IMR-90 (cell line): ENCODE data around the gene WDR81. TPM values are rescaled to one million over a fixed set of nuclear protein-coding genes. Genes with fewer than 3 reads are reported as not detected.

Source experiments
- ATAC-seq: fragments of 200-7000 bp; cut with Tn5 transposase; 2 replicates; pipeline ENCODE4 v1.9.1; 2020; ENCODE audit warnings: low read depth, mild to moderate bottlenecking, moderate library complexity
- BruUV-seq: library from RNA; stranded (reverse); fragments of 400-500 nt; replicated peaks from 2 replicates; lab custom pipeline; 2021; lab: Mats Ljungman, UMichigan
- CTCF ChIA-PET: fragments of 300-600 bp; formaldehyde crosslinking; extraction: SDS; loops from one replicate; lab custom pipeline; 2021; ENCODE audit warnings: antibody characterized with exemption; lab: Yijun Ruan, JAX
- POLR2A ChIA-PET: fragments of 300-600 bp; sonication (Branson Sonifier 250); formaldehyde crosslinking; loops from one replicate; lab custom pipeline; 2022; ENCODE audit warnings: antibody characterized with exemption; ENCODE audit not compliant: unreplicated experiment; lab: Charles Lee
- DNase-seq: peaks from one replicate; pipeline ENCODE4 v3.0.0; 2013
- H2AFZ ChIP-seq: replicated peaks from 2 replicates; pipeline ENCODE3; 2013; ENCODE audit warnings: low read length, mild to moderate bottlenecking; ENCODE audit not compliant: poor library complexity
- H2AK5ac ChIP-seq: 2 replicates; pipeline ENCODE4 v1.6.1; 2013; ENCODE audit warnings: low read depth, low read length, inconsistent platforms
- H2AK9ac ChIP-seq: replicated peaks from 2 replicates; pipeline ENCODE3; 2013; ENCODE audit warnings: mild to moderate bottlenecking, low read depth, low read length, moderate library complexity; ENCODE audit not compliant: poor library complexity
- H2BK120ac ChIP-seq: 2 replicates; pipeline ENCODE4 v1.6.1; 2013; ENCODE audit warnings: low read depth, low read length, inconsistent platforms
- H2BK15ac ChIP-seq: 3 replicates; pipeline ENCODE4 v1.6.1; 2013; ENCODE audit warnings: low read depth, low read length, inconsistent platforms
- H2BK20ac ChIP-seq: 2 replicates; pipeline ENCODE4 v1.6.1; 2013; ENCODE audit warnings: low read depth, mild to moderate bottlenecking, inconsistent platforms, low read length, moderate library complexity
- H2BK5ac ChIP-seq: 2 replicates; pipeline ENCODE4 v1.6.1; 2013; ENCODE audit warnings: mild to moderate bottlenecking, low read depth, low read length, inconsistent platforms; ENCODE audit not compliant: poor library complexity, severe bottlenecking
- H3K14ac ChIP-seq: replicated peaks from 2 replicates; pipeline ENCODE4 v1.6.1; 2013; ENCODE audit warnings: low read depth, low read length, inconsistent platforms
- H3K18ac ChIP-seq: 2 replicates; pipeline ENCODE4 v1.6.1; 2013; ENCODE audit warnings: low read depth, low read length, control low read depth
- H3K23ac ChIP-seq: 2 replicates; pipeline ENCODE4 v1.6.1; 2013; ENCODE audit warnings: low read depth, low read length, inconsistent platforms
- H3K27ac ChIP-seq: 2 replicates; pipeline ENCODE4 v1.5.1; 2013; ENCODE audit warnings: mild to moderate bottlenecking, control low read depth, low read length; ENCODE audit not compliant: insufficient read depth
- H3K27me3 ChIP-seq: 2 replicates; pipeline ENCODE4 v1.6.1; 2013; ENCODE audit warnings: low read length; ENCODE audit not compliant: control insufficient read depth, insufficient read depth
- H3K36me3 ChIP-seq: 2 replicates; pipeline ENCODE4 v1.6.1; 2013; ENCODE audit warnings: low read length, mixed read lengths; ENCODE audit not compliant: control insufficient read depth, insufficient read depth
- H3K4ac ChIP-seq: 2 replicates; pipeline ENCODE4 v1.6.1; 2013; ENCODE audit warnings: low read depth, low read length, inconsistent platforms
- H3K4me1 ChIP-seq: 2 replicates; pipeline ENCODE4 v1.6.1; 2013; ENCODE audit warnings: low read length, mixed read lengths; ENCODE audit not compliant: control insufficient read depth, insufficient read depth
- H3K4me2 ChIP-seq: 2 replicates; pipeline ENCODE4 v1.6.1; 2013; ENCODE audit warnings: low read depth, mild to moderate bottlenecking, control low read depth, low read length, moderate library complexity
- H3K4me3 ChIP-seq: 2 replicates; pipeline ENCODE4 v1.5.1; 2013; ENCODE audit warnings: low read depth, mild to moderate bottlenecking, control low read depth, low read length, moderate library complexity; ENCODE audit not compliant: insufficient read depth
- H3K56ac ChIP-seq: 2 replicates; pipeline ENCODE4 v1.6.1; 2013; ENCODE audit warnings: low read length, inconsistent platforms; ENCODE audit not compliant: insufficient read depth; ENCODE audit errors: extremely low read depth
- H3K79me1 ChIP-seq, 2 experiments: 2 replicates each; pipeline ENCODE4 v1.6.1; 2013; ENCODE audit warnings: low read length in 2 of 2, inconsistent platforms in 1 of 2, low read depth in 1 of 2
- H3K9ac ChIP-seq: 2 replicates; pipeline ENCODE4 v1.6.1; 2013; ENCODE audit warnings: low read depth, low read length, control low read depth
- H3K9me1 ChIP-seq: 2 replicates; pipeline ENCODE4 v1.6.1; 2013; ENCODE audit warnings: low read length, inconsistent platforms; ENCODE audit not compliant: insufficient read depth
- H3K9me3 ChIP-seq: 2 replicates; pipeline ENCODE4 v1.6.1; 2013; ENCODE audit warnings: low read length; ENCODE audit not compliant: control insufficient read depth, insufficient read depth
- H4K20me1 ChIP-seq: 2 replicates; pipeline ENCODE4 v1.6.1; 2013; ENCODE audit warnings: low read length, inconsistent platforms; ENCODE audit not compliant: insufficient read depth
- H4K5ac ChIP-seq: 2 replicates; pipeline ENCODE4 v1.6.1; 2013; ENCODE audit warnings: mild to moderate bottlenecking, low read depth, low read length, control low read depth
- H4K8ac ChIP-seq, 2 experiments: 2 replicates each; pipeline ENCODE4 v1.6.1; 2013; ENCODE audit warnings: low read depth in 2 of 2, low read length in 2 of 2, control low read depth in 1 of 2, inconsistent platforms in 1 of 2
- H4K91ac ChIP-seq: 2 replicates; pipeline ENCODE4 v1.6.1; 2013; ENCODE audit warnings: low read depth, low read length, inconsistent platforms; ENCODE audit not compliant: insufficient read depth
- BHLHE40 ChIP-seq: fragments of 150-350 bp; IDR thresholded peaks from 2 replicates; pipeline ENCODE4 v1.6.1; 2016; ENCODE audit warnings: mild to moderate bottlenecking, low read depth, low read length
- CHD1 ChIP-seq: IDR thresholded peaks from 2 replicates; pipeline ENCODE4 v1.6.1; 2012; ENCODE audit warnings: low read depth, low read length, improper control_type of control experiment
- FOS ChIP-seq: fragments of 150-350 bp; IDR thresholded peaks from 2 replicates; pipeline ENCODE4 v1.6.1; 2016; ENCODE audit warnings: low read depth, low read length
- MAFK ChIP-seq: IDR thresholded peaks from 2 replicates; pipeline ENCODE4 v1.6.1; 2012; ENCODE audit warnings: low read depth, low read length, improper control_type of control experiment
- MAZ ChIP-seq: IDR thresholded peaks from 2 replicates; pipeline ENCODE4 v1.6.1; 2012; ENCODE audit warnings: low read depth, mild to moderate bottlenecking, low read length, improper control_type of control experiment, moderate library complexity, borderline replicate concordance
- RFX5 ChIP-seq: IDR thresholded peaks from 2 replicates; pipeline ENCODE4 v1.8.0; 2012; ENCODE audit warnings: low read depth, mild to moderate bottlenecking, low read length, moderate library complexity
- SMC3 ChIP-seq: fragments of 150-350 bp; IDR thresholded peaks from 2 replicates; pipeline ENCODE4 v1.6.1; 2016; ENCODE audit warnings: low read depth, mild to moderate bottlenecking, antibody characterized with exemption, low read length, moderate library complexity
- WGBS, 2 experiments: methylation state at CpG; one replicate each; pipeline versions ENCODE4 v1.1.5 to v1.1.7; 2013; ENCODE audit warnings: missing lambda C conversion rate in 2 of 2; ENCODE audit not compliant: insufficient read length in 1 of 2; ENCODE audit errors: extremely low coverage in 2 of 2; 5-methylcytosine and 5-hydroxymethylcytosine counted together
- dilution Hi-C: fragments of 300-500 bp; cut with HindIII; formaldehyde crosslinking; loops from one replicate; pipeline ENCODE4 v1.14.3; 2018; ENCODE audit warnings: low sequenced_read_pairs; ENCODE audit not compliant: unreplicated experiment
- in situ Hi-C: fragments of 300-500 bp; cut with MboI; formaldehyde crosslinking; loops from 3 replicates; pipeline ENCODE4 v1.14.3; 2019; ENCODE audit warnings: low sequenced_read_pairs, inconsistent platforms, mixed read lengths
- intact Hi-C: fragments of 100-400 bp; cut with micrococcal nuclease; formaldehyde crosslinking; loops from 2 replicates; pipeline ENCODE4 v1.10.0; 2022
- polyA plus RNA-seq, 3 experiments: library from polyadenylated mRNA; depleted of rRNA; stranded (reverse); fragments of >200 nt; gene quantifications; 2 replicates each; pipeline ENCODE4 v1.2.3, GENCODE V29; 2012; ENCODE audit warnings: low replicate concordance in 1 of 3
- total RNA-seq: library from RNA; depleted of rRNA; stranded (reverse); fragments of >200 nt; gene quantifications from 2 replicates; pipeline ENCODE4 v1.2.3, GENCODE V29; 2012
- TF ChIP-seq, protein P1 (sequence below): conservative IDR thresholded peaks from 2 replicates; pipeline ENCODE4 v1.5.1; 2012; ENCODE audit warnings: mild to moderate bottlenecking, low read depth, low read length, improper control_type of control experiment
- TF ChIP-seq, protein P2 (sequence below): fragments of 150-350 bp; IDR thresholded peaks from 2 replicates; pipeline ENCODE4 v1.6.1; 2016; ENCODE audit warnings: low read depth, mild to moderate bottlenecking, low read length, moderate library complexity, borderline replicate concordance

WDR81 gene
- total and polyA plus RNA-seq, 2 of the 4 experiments (the other 2 are of a cell fraction): 3.0 to 8.4 TPM

DNA sequence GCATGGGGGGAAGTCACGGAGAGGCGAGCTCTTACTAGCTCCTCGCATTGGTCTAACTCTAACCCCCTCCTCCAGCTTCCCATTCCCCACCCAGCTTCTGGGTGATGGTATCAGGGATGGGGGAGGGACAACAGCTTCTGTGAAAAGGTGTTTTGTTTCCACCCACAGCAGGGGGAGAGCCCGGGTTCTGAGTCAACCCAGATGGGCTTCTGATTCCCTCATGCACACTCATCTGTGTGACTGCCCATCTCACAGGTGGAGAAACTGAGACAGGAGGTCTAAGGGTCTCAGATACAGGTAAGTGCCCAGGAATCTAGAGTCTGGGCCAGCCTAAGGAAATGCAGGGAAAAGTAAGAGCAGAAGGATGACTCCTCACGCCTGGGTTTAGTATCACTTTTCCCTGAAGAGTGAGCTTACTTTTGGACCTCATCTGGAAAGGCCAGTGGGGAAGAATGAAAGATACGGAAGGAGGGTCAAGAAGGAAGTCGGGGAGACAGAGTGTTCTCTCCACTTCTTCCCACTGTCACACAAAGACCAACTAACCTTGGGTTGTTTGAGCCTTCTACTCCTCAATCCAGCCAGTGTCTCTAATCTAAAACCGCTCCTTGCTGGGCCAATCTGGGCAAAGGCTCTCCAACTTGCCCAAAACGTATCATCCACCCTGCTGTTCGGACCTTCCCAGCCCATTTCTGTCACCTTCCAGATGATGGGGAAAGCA, 11.2 kb upstream of the WDR81 start:
- Histone ChIP-seq H3K9me1 (peaks cover 12% of the 10 kb centered on the region), H2AK9ac (peak overlapping the region; percentile 32), H3K56ac (peak overlapping the region; percentile 96), H4K5ac (peak overlapping the region; percentile 5; the same call in 1 of the 2 replicates), H3K36me3 (peaks cover 32% of the 10 kb centered on the region), H2AK5ac (peak overlapping the region; percentile 75), H3K79me1 (peaks cover 0 to 61% of the 10 kb centered on the region in 2 experiments; a peak in 2 of 4 replicates), H3K4me2 (peak overlapping the region; percentile 86), H2BK20ac (no peak overlapping the region), H2BK15ac (peak overlapping the region; percentile 15; the same call in 1 of the 3 replicates), H3K27me3 (no peaks in the 10 kb centered on the region), H3K27ac (peak overlapping the region; percentile 97), H3K18ac (peak overlapping the region; percentile 67; the same call in 1 of the 2 replicates), H2AFZ (no peak overlapping the region), H4K20me1 (peaks cover 54% of the 10 kb centered on the region), H3K4me3 (peak overlapping the region; percentile 56), H2BK120ac (peak overlapping the region; percentile 67; the same call in 1 of the 2 replicates), H4K8ac (peak overlapping the region; percentile 26 to 73; a peak in 2 of 4 replicates), H3K14ac (peak overlapping the region; percentile 98; the same call in 1 of the 2 replicates), H4K91ac (peak overlapping the region; percentile 84), H3K9me3 (no peaks in the 10 kb centered on the region), H3K23ac (peak overlapping the region; percentile 85), H2BK5ac (peak overlapping the region; percentile 89), H3K9ac (peak overlapping the region; percentile 94), H3K4me1 (peaks cover 28% of the 10 kb centered on the region), H3K4ac (peak overlapping the region; percentile 94)
- intact Hi-C loops: no loop called here
- no peak for ATAC-seq
- in situ Hi-C loops: loop anchor here (25.0 kb wide), 1 partner anchor 324 kb away; the partner anchor contains the start of genes DPH1, OVCA2 and RTN4RL1
- no peak for TF ChIP-seq RFX5
- no peak for TF ChIP-seq SMC3
- TF ChIP-seq FOS: no peak
- TF ChIP-seq BHLHE40: no peak
- TF ChIP-seq MAZ: no peak
- TF ChIP-seq, protein P1, sequence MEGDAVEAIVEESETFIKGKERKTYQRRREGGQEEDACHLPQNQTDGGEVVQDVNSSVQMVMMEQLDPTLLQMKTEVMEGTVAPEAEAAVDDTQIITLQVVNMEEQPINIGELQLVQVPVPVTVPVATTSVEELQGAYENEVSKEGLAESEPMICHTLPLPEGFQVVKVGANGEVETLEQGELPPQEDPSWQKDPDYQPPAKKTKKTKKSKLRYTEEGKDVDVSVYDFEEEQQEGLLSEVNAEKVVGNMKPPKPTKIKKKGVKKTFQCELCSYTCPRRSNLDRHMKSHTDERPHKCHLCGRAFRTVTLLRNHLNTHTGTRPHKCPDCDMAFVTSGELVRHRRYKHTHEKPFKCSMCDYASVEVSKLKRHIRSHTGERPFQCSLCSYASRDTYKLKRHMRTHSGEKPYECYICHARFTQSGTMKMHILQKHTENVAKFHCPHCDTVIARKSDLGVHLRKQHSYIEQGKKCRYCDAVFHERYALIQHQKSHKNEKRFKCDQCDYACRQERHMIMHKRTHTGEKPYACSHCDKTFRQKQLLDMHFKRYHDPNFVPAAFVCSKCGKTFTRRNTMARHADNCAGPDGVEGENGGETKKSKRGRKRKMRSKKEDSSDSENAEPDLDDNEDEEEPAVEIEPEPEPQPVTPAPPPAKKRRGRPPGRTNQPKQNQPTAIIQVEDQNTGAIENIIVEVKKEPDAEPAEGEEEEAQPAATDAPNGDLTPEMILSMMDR: no peak
- no peak for TF ChIP-seq MAFK
- no peak for TF ChIP-seq CHD1
- TF ChIP-seq, protein P2, sequence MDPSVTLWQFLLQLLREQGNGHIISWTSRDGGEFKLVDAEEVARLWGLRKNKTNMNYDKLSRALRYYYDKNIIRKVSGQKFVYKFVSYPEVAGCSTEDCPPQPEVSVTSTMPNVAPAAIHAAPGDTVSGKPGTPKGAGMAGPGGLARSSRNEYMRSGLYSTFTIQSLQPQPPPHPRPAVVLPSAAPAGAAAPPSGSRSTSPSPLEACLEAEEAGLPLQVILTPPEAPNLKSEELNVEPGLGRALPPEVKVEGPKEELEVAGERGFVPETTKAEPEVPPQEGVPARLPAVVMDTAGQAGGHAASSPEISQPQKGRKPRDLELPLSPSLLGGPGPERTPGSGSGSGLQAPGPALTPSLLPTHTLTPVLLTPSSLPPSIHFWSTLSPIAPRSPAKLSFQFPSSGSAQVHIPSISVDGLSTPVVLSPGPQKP: no peak
- dilution Hi-C loops: no loop called here
- no peak for DNase-seq
- 60% methylated on average over 1 of the region's 10 CpGs; no CpG with 5 or more reads in 1 of the 2 experiments for WGBS, 2 experiments
- ChIA-PET CTCF (interaction anchor here (0.9 to 1.4 kb wide), 2 partner anchors 44 to 71 kb away, joined by 5 read pairs; no protein-coding TSS in a partner anchor), POLR2A (no interaction called here)
- BruUV-seq: TSS peak; percentile 46
